Endothelial cell of umbilical vein (primary cell): ENCODE measurements around the gene VSNL1. TPM values are rescaled to one million over a fixed set of nuclear protein-coding genes. Genes with fewer than 3 reads are reported as not detected.

Experiments used
- BruUV-seq: library from RNA; stranded (reverse); fragments of 400-500 nt; replicated peaks from 2 replicates; lab custom pipeline; 2021; lab: Mats Ljungman, UMichigan
- CTCF ChIA-PET: fragments of 300-600, 350-600 bp; sonication (Branson Sonifier 250); formaldehyde crosslinking; loops from one replicate; lab custom pipeline; 2021; ENCODE audit warnings: antibody characterized with exemption, inconsistent platforms; lab: Charles Lee
- POLR2A ChIA-PET: fragments of 300-600, 350-600 bp; sonication (Branson Sonifier 250); formaldehyde crosslinking; loops from one replicate; lab custom pipeline; 2021; ENCODE audit warnings: antibody characterized with exemption, inconsistent platforms; lab: Charles Lee
- DNase-seq: peaks from one replicate; pipeline ENCODE4 v3.0.0-alpha.2; 2011; ENCODE audit warnings: low read depth, low spot score
- FAIRE-seq: peaks from 2 replicates; lab custom pipeline; 2011; peaks lifted over from hg19 to GRCh38; lab: Jason Lieb, UNC
- H2AFZ ChIP-seq: 2 replicates; pipeline ENCODE4 v1.6.0; 2012; ENCODE audit warnings: low read depth, low read length, control low read depth, inconsistent platforms
- H3K27ac ChIP-seq: 2 replicates; pipeline ENCODE4 v1.5.1; 2011; ENCODE audit warnings: low read depth, mild to moderate bottlenecking, control low read depth, low read length, moderate library complexity; ENCODE audit not compliant: insufficient read depth
- H3K27me3 ChIP-seq, 2 experiments: 2 replicates each; pipeline versions ENCODE4 v1.6.0 to v1.6.1; 2011; ENCODE audit warnings: low read length in 2 of 2, mixed read lengths in 1 of 2; ENCODE audit not compliant: control insufficient read depth in 2 of 2, insufficient read depth in 2 of 2
- H3K36me3 ChIP-seq, 2 experiments: 2 replicates in 1 of 2; 3 replicates in 1 of 2; pipeline ENCODE4 v1.5.1; 2011; ENCODE audit warnings: low read length in 2 of 2, mild to moderate bottlenecking in 1 of 2, moderate library complexity in 1 of 2; ENCODE audit not compliant: control insufficient read depth in 2 of 2, insufficient read depth in 2 of 2; ENCODE audit errors: extremely low read depth in 1 of 2
- H3K4me1 ChIP-seq: 3 replicates; pipeline ENCODE4 v1.5.1; 2011; ENCODE audit warnings: mild to moderate bottlenecking, low read length; ENCODE audit not compliant: control insufficient read depth, insufficient read depth; ENCODE audit errors: extremely low read depth
- H3K4me2 ChIP-seq: 2 replicates; pipeline ENCODE4 v1.6.1; 2011; ENCODE audit warnings: low read length, control low read depth, mixed read lengths; ENCODE audit not compliant: insufficient read depth
- H3K4me3 ChIP-seq, 3 experiments: fragments of 200-600 bp in 1 of 3; sonication (generic), shearing (Covaris generic) in 1 of 3; replicated peaks in 1 of 3; 2 replicates each; pipeline ENCODE4 v1.5.1; 2011 to 2016; ENCODE audit warnings: control low read depth in 3 of 3, low read length in 3 of 3, mild to moderate bottlenecking in 2 of 3, inconsistent platforms in 1 of 3, low read depth in 1 of 3, moderate library complexity in 1 of 3; ENCODE audit not compliant: insufficient read depth in 1 of 3
- H3K79me2 ChIP-seq: 2 replicates; pipeline ENCODE4 v1.6.0; 2012; ENCODE audit warnings: low read length, inconsistent platforms; ENCODE audit not compliant: control insufficient read depth, insufficient read depth
- H3K9ac ChIP-seq: replicated peaks from 2 replicates; pipeline ENCODE3; 2011; ENCODE audit warnings: low read length, control low read depth; ENCODE audit not compliant: insufficient read depth; ENCODE audit errors: extremely low read depth
- H3K9me1 ChIP-seq: replicated peaks from 3 replicates; pipeline ENCODE4 v1.6.0; 2011; ENCODE audit warnings: mild to moderate bottlenecking, low read length; ENCODE audit not compliant: control insufficient read depth, insufficient read depth; ENCODE audit errors: extremely low read depth
- H3K9me3 ChIP-seq: replicated peaks from 2 replicates; pipeline ENCODE4 v1.5.1; 2012; ENCODE audit warnings: low read length, inconsistent platforms; ENCODE audit not compliant: control insufficient read depth, insufficient read depth
- H4K20me1 ChIP-seq: replicated peaks from 2 replicates; pipeline ENCODE3; 2011; ENCODE audit warnings: mild to moderate bottlenecking, low read length; ENCODE audit not compliant: control insufficient read depth, insufficient read depth; ENCODE audit errors: extremely low read depth
- FOS ChIP-seq: IDR thresholded peaks from 2 replicates; pipeline ENCODE4 v1.6.1; 2011; ENCODE audit warnings: mild to moderate bottlenecking, low read length, moderate library complexity, borderline replicate concordance; ENCODE audit not compliant: insufficient read depth
- GATA2 ChIP-seq: IDR thresholded peaks from 2 replicates; pipeline ENCODE4 v1.7.0; 2011; ENCODE audit warnings: low read depth, mild to moderate bottlenecking, moderate library complexity, mixed read lengths, low read length; ENCODE audit not compliant: insufficient read length, insufficient read depth
- JUN ChIP-seq: IDR thresholded peaks from 2 replicates; pipeline ENCODE4 v1.6.1; 2011; ENCODE audit warnings: borderline replicate concordance, low read depth; ENCODE audit not compliant: insufficient read length, insufficient read depth
- MAX ChIP-seq: IDR thresholded peaks from 2 replicates; pipeline ENCODE4 v1.6.1; 2011; ENCODE audit not compliant: insufficient read depth, insufficient read length
- POLR2AphosphoS5 ChIP-seq: IDR thresholded peaks from 2 replicates; pipeline ENCODE4 v1.6.1; 2012; ENCODE audit warnings: low read depth, mild to moderate bottlenecking, control low read depth, low read length, moderate library complexity; ENCODE audit not compliant: insufficient read depth
- dilution Hi-C: fragments of 300-500 bp; cut with MboI; formaldehyde crosslinking; loops from one replicate; pipeline ENCODE4 v1.15.0; 2019; ENCODE audit warnings: low sequenced_read_pairs; ENCODE audit not compliant: extremely low pct_ligation_motif_present
- intact Hi-C: fragments of 100-400 bp; cut with micrococcal nuclease; formaldehyde crosslinking; loops from one replicate; pipeline ENCODE4 v1.10.0; 2022
- polyA plus RNA-seq, 4 experiments: library from polyadenylated mRNA; depleted of rRNA in 3 of 4; stranded (reverse) in 3 of 4; unstranded in 1 of 4; fragments of >200 nt; gene quantifications; 2 replicates each; pipeline versions ENCODE4 v1.2.1 to v1.2.3, GENCODE V29; 2011 to 2012; ENCODE audit warnings: missing spikeins in 1 of 4
- total RNA-seq: library from RNA; stranded (reverse); gene quantifications from 2 replicates; pipeline ENCODE4 v1.2.3, GENCODE V29; 2021

Gene VSNL1
- total and polyA plus RNA-seq, 2 donors (not counting 3 experiments of a cell fraction or from before 2014, with no cell fraction given): not detected

GRCh38 chr2:17593841-17594491 is 53.5 kb downstream of the VSNL1 start:
- Histone ChIP-seq H2AFZ (no peak overlapping the region), H3K27me3 (no peaks in the 10 kb centered on the region), H3K4me3 (no peak overlapping the region), H3K9me1 (no peaks in the 10 kb centered on the region), H3K79me2 (no peaks in the 10 kb centered on the region), H4K20me1 (no peaks in the 10 kb centered on the region), H3K9me3 (no peaks in the 10 kb centered on the region), H3K36me3 (no peaks in the 10 kb centered on the region), H3K4me2 (no peak overlapping the region), H3K4me1 (no peaks in the 10 kb centered on the region), H3K27ac (no peak overlapping the region), H3K9ac (no peak overlapping the region)
- no peak for TF ChIP-seq FOS
- TF ChIP-seq POLR2AphosphoS5: no peak
- TF ChIP-seq JUN: no peak
- no peak for TF ChIP-seq MAX
- no peak for TF ChIP-seq GATA2
- FAIRE-seq (no peak), DNase-seq (peak; percentile 17)
- ChIA-PET CTCF (no interaction called here), POLR2A (no interaction called here)
- dilution Hi-C loops (no loop called here), intact Hi-C loops (no loop called here)
- BruUV-seq: no TSS peak
